GM18499 (cell line): Measurements from ENCODE around the gene SATB1.
"Not testable (repeated sequence)": the region's sequence is repeated elsewhere in the genome, so short reads cannot be mapped to it uniquely, and the experiment has no call there.

ENCODE experiments used
- ATAC-seq: cut with Tn5 transposase; IDR thresholded peaks from one replicate; pipeline ENCODE4 v1.9.1; 2021; ENCODE audit warnings: moderate number of reproducible peaks; ENCODE audit not compliant: insufficient read depth, unreplicated experiment

The SATB1 gene

GRCh38 chr3:18424729-18425640 lies at the start of gene SATB1:
SATB1 (minus strand) TSS chr3:18425339; CDS start chr3:18420967, 4,372 bp downstream.
- ATAC-seq: no peak

DNA sequence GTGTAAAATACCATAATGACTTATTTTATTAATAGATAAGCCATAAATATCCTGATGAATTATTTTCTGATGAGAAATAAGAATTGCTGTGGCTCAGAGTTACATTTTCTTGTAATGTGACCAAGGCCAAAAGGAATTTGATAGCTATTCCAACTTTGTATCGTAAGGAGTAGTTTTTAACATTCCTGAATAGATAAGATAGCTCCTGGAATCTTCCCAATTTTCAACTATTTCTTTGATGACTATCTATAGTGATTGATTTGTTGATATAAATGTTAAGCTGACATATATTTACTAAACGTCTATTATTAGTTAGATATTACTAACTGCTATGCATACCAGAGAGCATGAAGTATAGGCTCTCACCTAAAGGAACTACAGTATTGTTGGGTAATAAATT lies 49.1 kb upstream of the SATB1 start:
- no peak for ATAC-seq

DNA sequence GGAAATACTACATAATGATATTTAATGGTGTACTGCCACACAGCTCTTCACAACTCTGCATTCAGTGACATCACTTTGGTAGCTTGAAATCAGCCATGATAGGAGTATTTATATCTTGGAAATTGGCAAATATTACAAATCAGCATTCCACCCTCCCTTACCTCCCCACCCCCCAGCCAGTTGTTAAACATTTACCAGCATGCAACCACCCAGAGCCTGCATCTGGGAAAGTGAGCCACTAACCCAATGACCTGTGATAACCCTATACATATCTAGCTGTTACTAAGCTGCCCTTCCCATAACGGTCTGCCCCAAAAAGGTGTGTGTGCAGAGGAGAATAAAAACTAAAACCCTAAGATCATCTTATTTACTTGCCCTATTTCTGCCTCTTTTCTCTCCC lies 44.6 kb upstream of the SATB1 start:
- no peak for ATAC-seq

DNA sequence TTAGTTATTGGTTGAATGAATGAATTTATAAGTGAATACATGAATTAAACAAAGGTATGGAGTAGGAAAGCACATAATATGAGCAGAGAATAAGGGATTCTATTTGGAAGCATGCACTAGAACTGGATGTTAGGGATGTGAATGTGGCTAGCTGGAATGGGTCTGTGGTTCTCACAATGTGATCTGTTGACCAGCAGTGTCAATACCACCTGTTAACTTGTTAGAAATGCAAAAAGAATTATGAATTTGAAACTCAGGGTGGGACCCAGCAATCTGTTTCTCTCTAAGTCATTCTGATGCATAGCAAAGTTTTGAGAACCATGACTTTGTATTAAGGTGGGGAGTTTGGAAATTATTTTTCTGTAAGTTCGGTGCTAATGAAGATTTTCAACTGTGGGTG lies 41.0 kb upstream of the SATB1 start:
- no peak for ATAC-seq

GRCh38 chr3:18454766-18455165 lies 29.6 kb upstream of the SATB1 start:
- no peak for ATAC-seq

DNA sequence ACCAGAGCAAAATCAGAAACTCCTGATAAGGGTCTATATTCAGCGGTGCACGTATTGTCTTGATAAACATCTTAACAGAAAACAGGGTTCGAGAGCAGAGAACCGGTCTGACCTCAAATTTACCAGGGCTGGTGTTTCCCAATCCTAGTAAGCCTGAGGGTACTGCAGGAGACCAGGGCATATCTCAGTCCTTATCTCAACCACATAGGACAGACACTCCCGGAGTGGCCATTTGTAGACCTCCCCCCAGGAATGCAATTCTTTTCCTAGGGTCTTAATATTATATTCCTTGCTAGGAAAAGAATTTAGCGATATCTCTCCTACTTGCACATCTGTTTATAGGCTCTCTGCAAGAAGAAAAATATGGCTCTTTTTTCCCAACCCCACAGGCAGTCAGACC lies 24.5 kb upstream of the SATB1 start:
- not testable (repeated sequence) for ATAC-seq

DNA sequence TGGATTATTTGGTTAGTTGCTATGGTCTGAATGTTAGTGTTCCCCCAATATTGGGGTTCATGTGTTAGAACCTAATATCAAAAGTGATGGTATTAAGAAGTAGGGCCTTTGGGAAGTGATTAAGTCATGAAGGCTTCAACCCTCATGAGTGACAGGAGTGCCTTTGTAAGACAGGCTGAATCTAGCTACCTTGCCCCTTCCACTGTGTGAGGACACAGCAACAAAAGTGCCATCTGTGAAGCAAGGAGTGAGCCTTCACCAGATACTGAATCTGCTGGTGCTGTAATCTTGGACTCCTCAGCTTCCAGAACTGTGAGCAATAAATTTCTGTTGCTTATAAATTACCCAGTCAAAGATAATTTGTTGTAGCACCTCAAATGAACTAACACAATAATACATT lies 22.6 kb upstream of the SATB1 start:
- ATAC-seq: no peak

DNA sequence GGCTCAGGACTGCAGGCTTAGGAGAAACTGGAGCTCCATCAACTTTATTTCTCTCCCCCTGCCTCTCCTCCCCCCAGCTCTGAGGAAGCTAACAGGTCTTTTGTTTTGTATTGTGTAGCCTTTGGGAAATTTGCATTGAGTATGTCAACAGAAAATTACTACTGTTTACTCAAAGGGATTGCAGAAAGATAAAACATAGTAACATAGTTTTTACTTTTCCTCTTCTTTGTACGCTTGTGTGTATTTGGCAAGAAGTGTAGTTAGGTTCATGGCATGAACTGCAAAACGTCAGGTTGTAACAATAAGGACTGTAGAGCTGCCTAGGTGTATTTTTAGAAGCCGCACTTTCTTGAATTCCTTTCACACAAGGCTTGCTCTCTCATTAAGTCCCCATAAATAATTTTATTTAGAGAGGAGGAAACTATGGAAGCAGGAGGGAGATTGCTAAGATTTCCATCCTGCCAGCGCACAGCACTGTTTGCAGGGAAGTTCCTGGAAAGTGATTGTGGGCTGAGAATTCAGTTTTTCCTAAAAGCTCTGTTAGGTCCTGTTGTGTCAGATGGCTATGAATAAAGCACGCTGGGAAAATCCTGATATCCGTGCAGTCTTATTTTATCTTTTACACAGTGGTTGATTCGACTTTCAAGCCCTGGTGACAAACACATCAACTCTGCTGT lies 21.1 kb upstream of the SATB1 start:
- no peak for ATAC-seq

GRCh38 chr3:18445401-18446148 lies 20.4 kb upstream of the SATB1 start:
- ATAC-seq: no peak

DNA sequence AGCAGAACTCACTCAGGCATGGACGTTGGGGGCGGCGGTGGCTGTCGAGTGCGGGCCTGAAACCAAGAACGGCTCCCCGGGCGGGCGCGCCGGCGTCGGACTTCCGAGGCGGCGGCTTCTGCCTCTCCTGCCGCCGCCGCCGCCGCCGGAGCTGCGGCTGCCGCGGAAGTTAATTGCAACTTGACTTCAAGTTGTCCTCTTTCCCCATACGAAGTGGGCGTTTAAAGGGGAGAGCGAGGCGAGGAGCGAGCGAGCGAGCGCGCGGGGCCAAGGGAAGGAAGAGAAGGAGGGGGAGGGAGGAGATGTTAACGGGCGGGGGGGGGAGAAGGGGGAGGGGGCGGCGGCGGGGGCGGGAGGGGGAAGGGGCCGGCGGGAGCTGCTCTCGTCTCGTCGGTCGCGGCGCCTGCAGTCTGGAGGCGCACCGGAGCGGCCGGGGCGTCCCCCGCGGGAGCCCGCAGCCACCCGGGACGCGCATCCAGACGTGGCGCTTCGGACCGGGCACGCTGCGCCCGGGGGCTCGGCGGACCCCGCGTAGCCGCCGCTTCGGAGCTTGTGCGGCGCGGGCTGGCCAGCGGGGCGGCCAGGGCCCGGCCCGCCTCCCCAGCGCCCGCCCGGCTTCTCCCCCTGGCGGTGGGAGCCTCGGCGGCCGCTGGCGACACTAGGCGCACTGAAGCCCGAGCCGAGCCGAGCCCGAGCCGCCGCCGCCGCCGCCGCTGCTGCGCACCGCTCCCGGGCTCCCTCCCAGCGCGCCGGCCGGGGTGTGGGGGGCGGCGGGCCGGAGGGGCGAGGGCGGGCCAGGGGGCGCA lies 19.7 kb upstream of the SATB1 start:
- no peak for ATAC-seq

GRCh38 chr3:18443665-18444594 lies 18.8 kb upstream of the SATB1 start:
- ATAC-seq: no peak

DNA sequence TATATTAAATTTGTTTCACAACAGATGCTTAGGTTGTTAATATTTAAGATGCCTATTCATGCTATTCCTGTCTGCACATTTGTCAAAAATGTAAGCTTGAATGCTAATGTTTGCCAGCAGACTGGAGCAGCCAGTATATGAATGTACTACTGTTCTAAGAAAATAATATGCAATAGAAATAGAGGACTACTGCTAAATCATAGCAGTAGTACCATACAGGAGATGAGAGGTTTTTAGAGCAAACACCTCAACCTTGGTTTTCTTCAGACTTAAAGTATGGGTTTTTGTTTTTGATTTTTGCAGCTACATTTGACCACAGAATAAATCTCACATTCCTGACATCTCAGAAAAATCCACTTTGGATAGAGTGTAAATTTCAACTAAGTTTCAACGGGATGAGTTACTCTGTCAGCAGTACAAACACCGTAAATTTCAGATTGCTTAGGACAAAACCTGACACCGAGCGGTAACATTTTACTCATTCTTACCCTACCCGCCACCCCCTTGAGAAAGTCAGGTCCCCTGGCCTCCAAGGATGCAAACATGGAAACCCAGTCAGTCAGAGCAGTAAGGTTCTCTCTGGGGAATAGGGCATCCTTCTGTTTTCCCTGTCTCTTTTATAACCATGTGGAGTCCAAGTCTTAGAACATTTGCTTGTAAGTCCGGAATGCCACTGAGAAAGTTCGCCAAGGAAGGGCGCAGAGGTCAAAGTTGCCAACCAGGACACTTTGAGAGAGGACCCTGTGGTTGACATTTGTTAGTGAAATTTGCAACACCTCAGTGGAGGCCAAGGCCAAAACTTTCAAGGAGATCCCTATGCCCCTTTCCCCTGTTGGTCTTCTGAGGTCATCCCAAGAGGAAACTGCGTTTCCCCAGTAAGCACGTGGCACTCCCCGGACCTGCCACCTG lies 17.9 kb upstream of the SATB1 start:
- no peak for ATAC-seq

DNA sequence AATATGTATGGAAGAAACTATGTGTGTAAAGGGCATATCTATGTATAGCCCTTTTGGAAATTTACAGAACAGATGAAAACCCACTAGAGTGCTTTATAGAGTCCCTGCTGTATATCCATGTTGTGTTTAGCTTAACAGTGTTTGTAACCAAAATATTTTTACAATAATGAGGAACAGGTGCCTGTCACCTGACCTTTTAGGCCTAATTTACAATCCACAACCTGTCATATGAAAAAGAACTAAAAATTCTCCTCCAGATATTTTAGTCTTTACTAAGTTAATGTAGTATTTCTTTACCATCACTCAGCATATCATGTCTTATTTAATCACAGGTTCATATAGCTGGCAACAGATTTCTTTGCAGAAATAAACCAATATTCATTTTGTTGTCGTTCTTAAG lies 16.4 kb upstream of the SATB1 start:
- ATAC-seq: no peak

DNA sequence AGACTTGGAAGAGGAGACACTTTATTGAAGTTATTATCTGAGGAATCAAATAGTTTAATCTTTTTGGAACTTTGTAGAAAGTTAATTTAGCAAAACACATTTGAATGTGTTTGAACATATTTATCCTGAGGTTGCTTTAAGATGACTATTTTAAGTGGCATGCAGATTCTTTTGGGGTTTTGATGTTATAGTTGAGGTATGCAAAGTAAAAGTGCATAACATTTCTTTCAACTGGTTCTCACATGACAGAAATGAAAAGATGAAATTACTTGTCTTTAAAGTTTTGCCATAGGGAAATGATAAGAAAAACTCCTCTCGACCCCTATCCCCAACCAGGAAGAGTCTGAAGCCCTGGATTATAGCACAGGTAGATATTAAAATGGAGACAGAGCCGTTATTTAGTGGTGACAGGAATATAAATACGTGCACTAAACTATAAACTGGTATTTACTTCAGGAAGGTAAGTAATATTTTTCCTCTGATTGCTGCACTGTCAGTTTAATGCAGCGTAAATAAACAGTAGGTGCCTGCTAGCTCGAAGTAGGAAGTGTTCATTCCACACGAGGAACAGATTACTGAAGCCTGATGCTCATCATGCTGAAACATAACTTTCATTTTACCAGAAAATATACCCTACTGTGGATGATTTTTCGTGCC lies 15.1 kb upstream of the SATB1 start:
- ATAC-seq: no peak

GRCh38 chr3:18439281-18439680 lies 14.1 kb upstream of the SATB1 start:
- no peak for ATAC-seq

DNA sequence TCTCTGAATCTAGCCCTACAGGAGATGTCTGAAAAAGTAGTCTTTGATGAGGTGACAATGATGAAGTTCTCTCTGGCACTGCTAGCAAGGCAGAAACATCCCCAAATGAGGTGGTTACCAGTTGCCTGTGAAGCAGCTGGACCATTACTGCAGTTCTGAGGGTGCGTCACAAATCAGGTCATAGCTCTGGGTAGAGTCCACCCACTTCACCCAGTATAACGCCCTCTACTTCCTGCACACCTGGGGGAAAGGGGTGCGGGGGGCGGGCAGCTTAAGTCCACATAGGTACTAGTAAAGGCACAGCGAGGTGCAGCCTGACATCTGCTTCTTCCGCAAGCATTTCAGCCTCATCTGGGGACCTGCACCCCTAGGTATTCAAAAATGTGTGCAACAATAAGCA lies 13.4 kb upstream of the SATB1 start:
- ATAC-seq: no peak

- no peak for ATAC-seq
Observed at GRCh38 chr3:18436213-18436612, 11.1 kb upstream of the SATB1 start.

- no peak for ATAC-seq
Observed at GRCh38 chr3:18434711-18435110, 9.6 kb upstream of the SATB1 start.
